Hepatocyte (in vitro differentiated cells): Measurements from ENCODE around the gene MRPL53.

Source experiments
- EZH2phosphoT487 ChIP-seq: fragments of 200-600 bp; sonication (generic); IDR thresholded peaks from one replicate; pipeline ENCODE4 v1.6.1; 2018; ENCODE audit warnings: antibody characterized with exemption, mild to moderate bottlenecking, low read depth, moderate library complexity; ENCODE audit not compliant: unreplicated experiment, severe bottlenecking
- TF ChIP-seq, protein P1 (sequence below): fragments of 200-600 bp; sonication (generic); IDR thresholded peaks from 2 replicates; pipeline ENCODE4 v1.5.1; 2016; ENCODE audit warnings: antibody characterized with exemption, mild to moderate bottlenecking; ENCODE audit not compliant: poor library complexity

DNA sequence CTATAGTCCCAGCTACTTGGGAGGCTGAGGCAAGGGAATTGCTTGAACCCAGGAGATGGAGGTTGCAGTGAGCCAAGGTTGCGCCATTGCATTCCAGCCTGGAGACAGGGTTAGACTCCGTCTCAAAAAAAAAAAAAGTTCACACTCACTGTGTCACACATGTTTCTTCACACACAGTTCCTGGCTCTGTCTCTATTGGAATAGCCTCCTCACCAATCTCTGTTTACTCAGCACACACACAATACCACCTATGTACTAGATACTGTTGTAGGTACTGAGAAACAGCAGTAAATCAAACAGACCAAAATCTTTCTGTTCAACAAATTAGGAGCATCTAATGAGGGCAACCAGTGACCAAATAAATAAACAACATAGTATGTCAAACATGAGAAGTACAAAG is 13.7 kb upstream of the MRPL53 start:
- no peak for TF ChIP-seq EZH2phosphoT487
- TF ChIP-seq, protein P1, sequence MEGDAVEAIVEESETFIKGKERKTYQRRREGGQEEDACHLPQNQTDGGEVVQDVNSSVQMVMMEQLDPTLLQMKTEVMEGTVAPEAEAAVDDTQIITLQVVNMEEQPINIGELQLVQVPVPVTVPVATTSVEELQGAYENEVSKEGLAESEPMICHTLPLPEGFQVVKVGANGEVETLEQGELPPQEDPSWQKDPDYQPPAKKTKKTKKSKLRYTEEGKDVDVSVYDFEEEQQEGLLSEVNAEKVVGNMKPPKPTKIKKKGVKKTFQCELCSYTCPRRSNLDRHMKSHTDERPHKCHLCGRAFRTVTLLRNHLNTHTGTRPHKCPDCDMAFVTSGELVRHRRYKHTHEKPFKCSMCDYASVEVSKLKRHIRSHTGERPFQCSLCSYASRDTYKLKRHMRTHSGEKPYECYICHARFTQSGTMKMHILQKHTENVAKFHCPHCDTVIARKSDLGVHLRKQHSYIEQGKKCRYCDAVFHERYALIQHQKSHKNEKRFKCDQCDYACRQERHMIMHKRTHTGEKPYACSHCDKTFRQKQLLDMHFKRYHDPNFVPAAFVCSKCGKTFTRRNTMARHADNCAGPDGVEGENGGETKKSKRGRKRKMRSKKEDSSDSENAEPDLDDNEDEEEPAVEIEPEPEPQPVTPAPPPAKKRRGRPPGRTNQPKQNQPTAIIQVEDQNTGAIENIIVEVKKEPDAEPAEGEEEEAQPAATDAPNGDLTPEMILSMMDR: no peak
